RWPE2 (cell line): ENCODE results near the gene PTGER1.

Experiments used
- ATAC-seq: fragments of 200-7000 bp; cut with Tn5 transposase; 3 replicates; pipeline ENCODE4 v1.9.1; 2021; ENCODE audit warnings: low read depth
- DNase-seq: peaks from one replicate; pipeline ENCODE4 v3.0.0-alpha.2; 2020; ENCODE audit warnings: low spot score
- H3K27ac ChIP-seq: fragments of 450-650 bp; 2 replicates; pipeline ENCODE4 v1.5.1; 2017; ENCODE audit warnings: mild to moderate bottlenecking; ENCODE audit not compliant: poor library complexity, severe bottlenecking
- H3K27me3 ChIP-seq: fragments of 250-450 bp; sonication (Bioruptor Pico); 2 replicates; pipeline ENCODE4 v1.5.1; 2021; ENCODE audit warnings: mild to moderate bottlenecking, moderate library complexity; ENCODE audit not compliant: insufficient read depth, poor library complexity, severe bottlenecking
- H3K36me3 ChIP-seq: fragments of 250-450 bp; sonication (Bioruptor Pico); 2 replicates; pipeline ENCODE4 v1.5.1; 2020; ENCODE audit warnings: low read depth, mild to moderate bottlenecking, moderate library complexity
- H3K4me1 ChIP-seq: fragments of 250-450 bp; sonication (Bioruptor Pico); 2 replicates; pipeline ENCODE4 v1.5.1; 2021; ENCODE audit warnings: mild to moderate bottlenecking, moderate library complexity; ENCODE audit not compliant: insufficient read depth, poor library complexity, severe bottlenecking
- H3K4me3 ChIP-seq: fragments of 250-450 bp; sonication (Bioruptor Pico); 2 replicates; pipeline ENCODE4 v1.5.1; 2021; ENCODE audit warnings: mild to moderate bottlenecking, moderate library complexity; ENCODE audit not compliant: severe bottlenecking
- H3K9me3 ChIP-seq: fragments of 250-450 bp; sonication (Bioruptor Pico); 2 replicates; pipeline ENCODE4 v1.5.1; 2021; ENCODE audit warnings: mild to moderate bottlenecking, moderate library complexity; ENCODE audit not compliant: severe bottlenecking
- TF ChIP-seq, protein P1 (sequence below): fragments of 450-650 bp; IDR thresholded peaks from one replicate; pipeline ENCODE4 v1.5.1; 2017; ENCODE audit warnings: mild to moderate bottlenecking, moderate library complexity; ENCODE audit not compliant: poor library complexity, severe bottlenecking

The PTGER1 gene

DNA sequence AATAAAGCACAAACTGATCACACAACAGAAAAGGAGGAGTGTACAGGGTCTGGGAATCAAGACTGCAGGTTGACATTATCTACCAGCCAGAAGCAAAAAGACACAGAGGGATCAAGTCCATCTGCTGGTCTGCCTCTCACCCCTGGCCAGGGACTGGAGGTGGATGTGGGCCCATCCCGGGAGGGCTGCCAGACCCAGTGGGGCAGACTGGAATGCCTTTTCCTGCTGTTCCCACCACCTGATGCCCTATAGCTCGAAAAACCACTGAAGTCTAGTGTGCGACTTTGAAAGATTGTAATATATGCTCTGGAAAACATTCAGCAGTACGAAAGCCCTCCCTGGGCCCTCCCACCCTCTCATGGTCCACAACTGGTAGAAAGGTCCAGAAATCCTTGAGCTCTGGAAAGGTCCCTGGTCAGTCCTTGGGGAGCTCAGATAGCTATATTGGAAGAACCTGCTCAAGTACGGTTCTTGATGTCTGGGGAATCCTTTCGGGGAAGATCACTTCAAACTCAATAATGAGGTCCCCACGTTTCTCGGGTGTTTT is 40.4 kb upstream of the PTGER1 start:
- no peak for ATAC-seq
- Histone ChIP-seq H3K4me3 (peak overlapping the region; percentile 80), H3K36me3 (peaks cover 35% of the 10 kb centered on the region), H3K9me3 (no peaks in the 10 kb centered on the region), H3K27me3 (no peaks in the 10 kb centered on the region), H3K4me1 (peaks cover 24% of the 10 kb centered on the region), H3K27ac (peak overlapping the region; percentile 98)
- DNase-seq: no peak
- TF ChIP-seq, protein P1, sequence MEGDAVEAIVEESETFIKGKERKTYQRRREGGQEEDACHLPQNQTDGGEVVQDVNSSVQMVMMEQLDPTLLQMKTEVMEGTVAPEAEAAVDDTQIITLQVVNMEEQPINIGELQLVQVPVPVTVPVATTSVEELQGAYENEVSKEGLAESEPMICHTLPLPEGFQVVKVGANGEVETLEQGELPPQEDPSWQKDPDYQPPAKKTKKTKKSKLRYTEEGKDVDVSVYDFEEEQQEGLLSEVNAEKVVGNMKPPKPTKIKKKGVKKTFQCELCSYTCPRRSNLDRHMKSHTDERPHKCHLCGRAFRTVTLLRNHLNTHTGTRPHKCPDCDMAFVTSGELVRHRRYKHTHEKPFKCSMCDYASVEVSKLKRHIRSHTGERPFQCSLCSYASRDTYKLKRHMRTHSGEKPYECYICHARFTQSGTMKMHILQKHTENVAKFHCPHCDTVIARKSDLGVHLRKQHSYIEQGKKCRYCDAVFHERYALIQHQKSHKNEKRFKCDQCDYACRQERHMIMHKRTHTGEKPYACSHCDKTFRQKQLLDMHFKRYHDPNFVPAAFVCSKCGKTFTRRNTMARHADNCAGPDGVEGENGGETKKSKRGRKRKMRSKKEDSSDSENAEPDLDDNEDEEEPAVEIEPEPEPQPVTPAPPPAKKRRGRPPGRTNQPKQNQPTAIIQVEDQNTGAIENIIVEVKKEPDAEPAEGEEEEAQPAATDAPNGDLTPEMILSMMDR: no peak

DNA sequence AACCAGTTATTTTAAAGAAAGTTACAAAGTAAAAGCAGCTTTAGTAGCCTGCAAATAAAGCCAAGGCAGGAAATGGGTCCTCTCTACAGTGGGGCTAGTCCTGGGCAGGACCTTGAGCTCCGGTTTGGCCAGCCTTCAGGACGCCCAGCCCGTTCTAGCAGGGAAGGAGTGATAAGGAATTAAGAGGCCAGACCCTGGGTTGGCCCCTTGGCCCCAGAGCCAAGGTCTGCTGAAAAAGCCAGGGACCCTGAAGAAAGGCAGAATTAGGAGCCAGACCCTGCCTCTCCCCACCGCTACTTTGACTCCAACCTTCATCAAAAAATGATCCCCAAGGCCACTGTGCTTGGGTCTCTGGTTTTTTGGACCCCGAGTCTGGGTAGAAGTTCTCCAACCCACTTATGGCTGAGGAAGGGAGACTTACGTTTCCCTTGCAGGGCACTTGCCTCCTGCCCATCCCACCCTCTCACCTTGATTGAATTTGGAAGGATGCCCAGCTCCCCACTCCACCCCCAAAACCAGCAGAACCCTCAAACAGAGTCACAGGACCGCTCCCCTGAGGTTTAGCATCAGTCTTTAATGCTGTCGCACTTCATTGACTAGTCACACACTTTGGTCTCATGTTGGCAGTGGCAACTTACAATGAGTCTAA is 39.2 kb upstream of the PTGER1 start:
- H3K4me1 ChIP-seq: peaks cover 17% of the 10 kb centered on the region
- no peak for DNase-seq
- H3K9me3 ChIP-seq: no peaks in the 10 kb centered on the region
- ATAC-seq: no peak
- H3K36me3 ChIP-seq: peaks cover 35% of the 10 kb centered on the region
- H3K27me3 ChIP-seq: no peaks in the 10 kb centered on the region
- TF ChIP-seq, protein P1: no peak
- no peak overlapping the region for H3K4me3 ChIP-seq
- peak overlapping the region; percentile 98 for H3K27ac ChIP-seq

- TF ChIP-seq, protein P1: no peak
- no peaks in the 10 kb centered on the region for H3K9me3 ChIP-seq
- no peaks in the 10 kb centered on the region for H3K27me3 ChIP-seq
- H3K27ac ChIP-seq: peak overlapping the region; percentile 98
- ATAC-seq (no peak), DNase-seq (no peak)
- peaks cover 35% of the 10 kb centered on the region for H3K36me3 ChIP-seq
- peaks cover 17% of the 10 kb centered on the region for H3K4me1 ChIP-seq
- H3K4me3 ChIP-seq: no peak overlapping the region
Measured at GRCh38 chr19:14512406-14512961, 37.3 kb upstream of the PTGER1 start.

DNA sequence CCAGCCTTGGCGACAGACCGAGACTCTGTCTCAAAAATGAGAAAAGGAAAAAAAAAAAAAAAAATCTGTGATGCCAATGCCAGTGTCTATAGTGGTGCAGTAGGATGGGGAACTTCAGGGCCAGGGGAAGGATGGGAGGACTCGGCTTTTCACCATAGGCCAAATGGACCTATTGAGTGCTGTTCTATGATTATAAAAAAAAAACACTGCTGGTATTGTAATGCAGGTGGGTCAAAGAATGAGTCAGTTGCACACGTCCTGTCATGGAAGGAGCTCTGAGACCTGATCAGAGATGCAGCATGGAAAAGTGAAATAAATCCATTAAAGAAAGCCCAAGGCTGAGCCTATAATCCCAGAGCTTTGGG is 36.1 kb upstream of the PTGER1 start:
- ATAC-seq (no peak), DNase-seq (no peak)
- Histone ChIP-seq H3K4me1 (peaks cover 28% of the 10 kb centered on the region), H3K27ac (peak overlapping the region; percentile 98), H3K9me3 (no peaks in the 10 kb centered on the region), H3K27me3 (no peaks in the 10 kb centered on the region), H3K4me3 (no peak overlapping the region), H3K36me3 (peaks cover 25% of the 10 kb centered on the region)
- TF ChIP-seq, protein P1: no peak
